Astrocyte of the cerebellum (primary cell): Measurements from ENCODE around the gene VSX1.

ENCODE experiments used
- DNase-seq: peaks from one replicate; pipeline ENCODE4 v3.0.0-alpha.2; 2011; ENCODE audit warnings: low read depth
- H3K4me3 ChIP-seq: 2 replicates; pipeline ENCODE4 v1.5.1; 2011; ENCODE audit warnings: mild to moderate bottlenecking, low read depth, low read length, moderate library complexity
- CTCF ChIP-seq: IDR thresholded peaks from 2 replicates; pipeline ENCODE4 v1.5.1; 2012; ENCODE audit warnings: low read length, low read depth, moderate library complexity, mild to moderate bottlenecking; ENCODE audit errors: missing control alignments
- in situ Hi-C: cut with HindIII; loops from 2 replicates; pipeline ENCODE4 v1.10.0; 2017; ENCODE audit warnings: low sequenced_read_pairs

Gene VSX1

GRCh38 chr20:25076731-25077609 is 5.0 kb downstream of the VSX1 start:
- TF ChIP-seq CTCF, result peak; percentile 19
- H3K4me3 ChIP-seq, result no peak overlapping the region
- in situ Hi-C loops, result no loop called here
- no peak for DNase-seq

DNA sequence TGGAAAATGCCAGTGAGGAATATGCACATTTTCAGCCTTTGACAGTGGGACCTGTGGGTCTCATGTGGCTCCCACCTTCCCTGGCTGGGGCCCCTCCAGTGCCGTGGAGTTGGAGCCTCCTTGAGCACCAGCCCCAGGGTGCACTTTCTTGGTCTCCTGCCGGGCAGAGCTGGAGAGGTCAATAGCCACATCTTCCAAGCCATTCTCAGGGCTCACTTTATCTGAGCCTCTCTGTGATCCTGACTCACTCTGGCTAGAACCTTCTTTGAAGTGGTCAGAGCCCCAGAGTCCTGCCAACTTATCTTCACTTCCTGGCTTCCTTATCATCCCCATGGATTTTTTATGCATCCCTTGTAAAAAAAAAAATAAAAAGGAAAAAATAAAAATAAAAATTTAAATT is 5.7 kb downstream of the VSX1 start:
- no peak for DNase-seq
- in situ Hi-C loops, result no loop called here
- no peak overlapping the region for H3K4me3 ChIP-seq
- no peak for TF ChIP-seq CTCF

GRCh38 chr20:25073544-25073943 is 8.4 kb downstream of the VSX1 start:
- TF ChIP-seq CTCF, result no peak
- H3K4me3 ChIP-seq, result no peak overlapping the region
- in situ Hi-C loops, result no loop called here
- DNase-seq, result no peak

DNA sequence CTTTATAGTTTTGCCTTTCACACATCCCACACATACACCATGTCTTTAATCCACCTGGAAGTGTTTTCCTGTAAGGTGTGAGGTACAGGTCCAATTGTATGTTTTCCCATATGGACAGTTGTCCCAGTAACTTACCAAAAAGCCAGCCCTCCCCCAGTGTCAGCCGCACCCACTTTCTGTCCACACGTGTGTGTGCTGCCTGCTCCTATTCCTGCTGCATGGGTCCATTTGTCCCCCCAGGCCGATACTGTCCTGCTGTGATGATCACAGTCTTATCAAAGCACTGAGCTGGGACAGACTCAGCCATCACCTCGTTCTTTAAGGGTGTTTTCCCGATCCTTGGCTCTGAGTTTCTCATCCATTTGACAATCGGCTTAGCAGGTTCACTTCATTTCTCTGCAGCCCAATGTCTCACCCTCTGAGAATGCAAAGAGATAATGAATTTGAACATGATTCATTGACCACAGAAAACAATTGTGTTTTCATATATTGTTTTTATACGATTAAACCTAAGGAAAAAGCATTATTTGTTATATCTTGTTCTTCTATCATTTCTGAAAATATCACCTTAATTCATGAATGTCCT is 9.6 kb downstream of the VSX1 start:
- H3K4me3 ChIP-seq, result no peak overlapping the region
- DNase-seq, result no peak
- in situ Hi-C loops, result no loop called here
- TF ChIP-seq CTCF, result no peak

DNA sequence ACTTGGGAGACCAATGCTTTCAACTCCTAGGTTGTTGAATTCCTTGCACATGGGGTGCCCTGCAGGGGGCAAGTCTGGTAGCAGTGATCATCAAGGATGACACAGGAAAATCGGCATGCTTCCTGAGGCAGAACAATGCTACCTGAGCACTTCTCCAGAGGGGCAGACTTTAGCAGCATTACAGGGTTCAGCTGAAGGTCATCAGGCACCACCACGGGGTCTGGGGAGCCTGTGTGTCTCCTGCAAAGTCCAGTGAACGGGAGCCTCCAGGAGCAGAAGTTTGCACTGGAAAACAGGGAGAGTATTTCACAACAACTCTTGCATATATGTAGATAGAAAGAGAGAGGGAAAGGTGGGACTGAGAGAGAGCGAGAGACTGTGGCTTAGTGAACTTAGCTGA is 10.2 kb downstream of the VSX1 start:
- in situ Hi-C loops, result no loop called here
- no peak for TF ChIP-seq CTCF
- no peak for DNase-seq
- no peak overlapping the region for H3K4me3 ChIP-seq

- TF ChIP-seq CTCF, result no peak
- no peak overlapping the region for H3K4me3 ChIP-seq
- in situ Hi-C loops, result no loop called here
- DNase-seq, result no peak
These were observed 11.0 kb downstream of the VSX1 start for GRCh38 chr20:25070821-25071473.
